Neural progenitor cell (in vitro differentiated cells): ENCODE measurements around the gene PRSS50. TPM values are rescaled to one million over a fixed set of nuclear protein-coding genes. Genes with fewer than 3 reads are reported as not detected.

Experiments
- DNase-seq: peaks from one replicate; pipeline ENCODE4 v3.0.0-alpha.2; 2016; ENCODE audit warnings: low spot score
- H2AFZ ChIP-seq: fragments of 200-600 bp; sonication (generic); replicated peaks from 2 replicates; pipeline ENCODE4 v1.6.1; 2016; ENCODE audit warnings: antibody characterized with exemption
- H3F3A ChIP-seq: fragments of 200-600 bp; sonication (generic); 2 replicates; pipeline ENCODE4 v1.6.1; 2016; ENCODE audit warnings: antibody characterized with exemption, low read depth
- H3K27ac ChIP-seq: fragments of 200-600 bp; sonication (generic); 2 replicates; pipeline ENCODE4 v1.5.1; 2016; ENCODE audit warnings: mild to moderate bottlenecking
- H3K27me3 ChIP-seq: fragments of 200-600 bp; sonication (generic); 2 replicates; pipeline ENCODE4 v1.6.1; 2016; ENCODE audit warnings: mild to moderate bottlenecking, moderate library complexity
- H3K36me3 ChIP-seq: fragments of 200-600 bp; sonication (generic); 2 replicates; pipeline ENCODE4 v1.5.1; 2016
- H3K4me1 ChIP-seq: fragments of 200-600 bp; sonication (generic); 2 replicates; pipeline ENCODE4 v1.6.1; 2016; ENCODE audit warnings: mixed run types
- H3K4me2 ChIP-seq: fragments of 200-600 bp; sonication (generic); 2 replicates; pipeline ENCODE4 v1.6.1; 2016
- H3K4me3 ChIP-seq: fragments of 200-600 bp; sonication (generic); 2 replicates; pipeline ENCODE4 v1.5.1; 2016
- H3K79me2 ChIP-seq: fragments of 200-600 bp; sonication (generic); 2 replicates; pipeline ENCODE4 v1.6.1; 2016; ENCODE audit warnings: low read depth
- H3K9ac ChIP-seq: fragments of 200-600 bp; sonication (generic); 2 replicates; pipeline ENCODE4 v1.6.1; 2016
- H3K9me3 ChIP-seq: fragments of 200-600 bp; sonication (generic); 2 replicates; pipeline ENCODE4 v1.5.1; 2016; ENCODE audit warnings: low read depth
- H4K20me1 ChIP-seq: fragments of 200-600 bp; sonication (generic); 2 replicates; pipeline ENCODE4 v1.6.1; 2016; ENCODE audit warnings: low read depth
- H3K27ac Mint-ChIP-seq: 3 replicates; pipeline ENCODE4 v1.8.0; 2021; ENCODE audit warnings: mixed read lengths
- H3K27me3 Mint-ChIP-seq: 2 replicates; pipeline ENCODE4 v1.8.0; 2022; ENCODE audit warnings: low read depth, mild to moderate bottlenecking, inconsistent platforms, moderate library complexity, mixed read lengths; ENCODE audit not compliant: insufficient read depth
- H3K36me3 Mint-ChIP-seq: 3 replicates; pipeline ENCODE4 v1.8.0; 2021; ENCODE audit warnings: mixed read lengths
- H3K4me1 Mint-ChIP-seq: 3 replicates; pipeline ENCODE4 v1.8.0; 2021; ENCODE audit warnings: mixed read lengths
- H3K4me3 Mint-ChIP-seq: 3 replicates; pipeline ENCODE4 v1.8.0; 2021; ENCODE audit warnings: mild to moderate bottlenecking, moderate library complexity, mixed read lengths
- H3K9me3 Mint-ChIP-seq: 3 replicates; pipeline ENCODE4 v1.8.0; 2020; ENCODE audit warnings: mixed read lengths
- CTCF ChIP-seq: fragments of 200-600 bp; sonication (generic); IDR thresholded peaks from 2 replicates; pipeline ENCODE4 v1.5.1; 2017; ENCODE audit warnings: antibody characterized with exemption, mild to moderate bottlenecking
- EZH2 ChIP-seq: fragments of 200-600 bp; sonication (generic); IDR thresholded peaks from 2 replicates; pipeline ENCODE4 v1.6.1; 2017; ENCODE audit warnings: antibody characterized with exemption, mild to moderate bottlenecking, moderate library complexity
- EZH2phosphoT487 ChIP-seq: fragments of 200-600 bp; sonication (generic); IDR thresholded peaks from 2 replicates; pipeline ENCODE4 v1.6.1; 2017; ENCODE audit warnings: antibody characterized with exemption
- total RNA-seq: library from RNA; depleted of rRNA; stranded (reverse); fragments of >200 nt; gene quantifications from 2 replicates; pipeline ENCODE4 v1.2.3, GENCODE V29; 2015; ENCODE audit warnings: low replicate concordance

PRSS50 gene
- total RNA-seq, 1 donor from 2014 or later: 0.28 TPM

GRCh38 chr3:46684891-46685290, 32.8 kb downstream of the PRSS50 start:
- Histone ChIP-seq H2AFZ (no peak overlapping the region), H3K9ac (no peak overlapping the region), H3K79me2 (no peaks in the 10 kb centered on the region), H3K4me3 (no peak overlapping the region), H3K36me3 (no peaks in the 10 kb centered on the region), H3K4me2 (no peak overlapping the region), H3K4me1 (no peaks in the 10 kb centered on the region), H3K27ac (no peak overlapping the region), H3F3A (no peaks in the 10 kb centered on the region), H4K20me1 (no peaks in the 10 kb centered on the region), H3K27me3 (no peaks in the 10 kb centered on the region), H3K9me3 (no peaks in the 10 kb centered on the region)
- Mint-ChIP-seq H3K27me3 (peaks cover 6% of the 10 kb centered on the region), H3K36me3 (no peaks in the 10 kb centered on the region), H3K9me3 (no peaks in the 10 kb centered on the region), H3K4me1 (peaks cover 11% of the 10 kb centered on the region), H3K4me3 (no peak overlapping the region), H3K27ac (no peak overlapping the region)
- TF ChIP-seq EZH2: no peak
- TF ChIP-seq CTCF: no peak
- TF ChIP-seq EZH2phosphoT487: no peak
- no peak for DNase-seq

- Mint-ChIP-seq H3K36me3 (no peaks in the 10 kb centered on the region), H3K27me3 (peaks cover 6% of the 10 kb centered on the region), H3K4me3 (no peak overlapping the region), H3K9me3 (no peaks in the 10 kb centered on the region), H3K27ac (no peak overlapping the region), H3K4me1 (peaks cover 11% of the 10 kb centered on the region)
- H3F3A ChIP-seq: no peaks in the 10 kb centered on the region
- no peak overlapping the region for H2AFZ ChIP-seq
- no peak for DNase-seq
- no peaks in the 10 kb centered on the region for H3K27me3 ChIP-seq
- no peaks in the 10 kb centered on the region for H3K9me3 ChIP-seq
- TF ChIP-seq EZH2phosphoT487 (no peak), CTCF (no peak), EZH2 (no peak)
- H3K4me3 ChIP-seq: no peak overlapping the region
- H3K79me2 ChIP-seq: no peaks in the 10 kb centered on the region
- no peaks in the 10 kb centered on the region for H3K36me3 ChIP-seq
- no peak overlapping the region for H3K4me2 ChIP-seq
- H4K20me1 ChIP-seq: no peaks in the 10 kb centered on the region
- no peak overlapping the region for H3K27ac ChIP-seq
- no peaks in the 10 kb centered on the region for H3K4me1 ChIP-seq
- H3K9ac ChIP-seq: no peak overlapping the region
These were observed 34.7 kb downstream of the PRSS50 start for GRCh38 chr3:46682974-46683373.

- TF ChIP-seq EZH2: no peak
- TF ChIP-seq EZH2phosphoT487: no peak
- H4K20me1 ChIP-seq: no peaks in the 10 kb centered on the region
- H3K27me3 Mint-ChIP-seq: peaks cover 8% of the 10 kb centered on the region
- no peaks in the 10 kb centered on the region for H3K9me3 ChIP-seq
- no peak overlapping the region for H3K27ac ChIP-seq
- H3K4me1 ChIP-seq: no peaks in the 10 kb centered on the region
- H3K9me3 Mint-ChIP-seq: no peaks in the 10 kb centered on the region
- no peak overlapping the region for H3K9ac ChIP-seq
- no peak overlapping the region for H3K4me3 ChIP-seq
- H3K27ac Mint-ChIP-seq: peak overlapping the region; percentile 63
- H3K4me2 ChIP-seq: no peak overlapping the region
- H3F3A ChIP-seq: no peaks in the 10 kb centered on the region
- no peaks in the 10 kb centered on the region for H3K36me3 ChIP-seq
- no peak for DNase-seq
- H3K4me1 Mint-ChIP-seq: peaks cover 16% of the 10 kb centered on the region
- no peaks in the 10 kb centered on the region for H3K79me2 ChIP-seq
- H3K27me3 ChIP-seq: no peaks in the 10 kb centered on the region
- no peaks in the 10 kb centered on the region for H3K36me3 Mint-ChIP-seq
- no peak overlapping the region for H3K4me3 Mint-ChIP-seq
- no peak overlapping the region for H2AFZ ChIP-seq
These were observed 35.7 kb downstream of the PRSS50 start for GRCh38 chr3:46681856-46682540.

- TF ChIP-seq CTCF (no peak), EZH2 (no peak), EZH2phosphoT487 (no peak)
- H3K4me2 ChIP-seq: no peak overlapping the region
- H3K4me1 ChIP-seq: no peaks in the 10 kb centered on the region
These were observed 36.3 kb downstream of the PRSS50 start for GRCh38 chr3:46681387-46681786.

More at GRCh38 chr3:46681387-46681786, 36.3 kb downstream of the PRSS50 start:
- H3K36me3 Mint-ChIP-seq: no peaks in the 10 kb centered on the region
- no peak overlapping the region for H3K4me3 ChIP-seq
- no peaks in the 10 kb centered on the region for H3K27me3 ChIP-seq
- no peaks in the 10 kb centered on the region for H4K20me1 ChIP-seq
- no peak overlapping the region for H3K9ac ChIP-seq
- no peak overlapping the region for H3K4me3 Mint-ChIP-seq
- H3F3A ChIP-seq: no peaks in the 10 kb centered on the region
- H3K27me3 Mint-ChIP-seq: peaks cover 8% of the 10 kb centered on the region
- H2AFZ ChIP-seq: no peak overlapping the region
- H3K9me3 Mint-ChIP-seq: no peaks in the 10 kb centered on the region
- H3K4me1 Mint-ChIP-seq: peaks cover 19% of the 10 kb centered on the region
- DNase-seq: no peak
- no peaks in the 10 kb centered on the region for H3K36me3 ChIP-seq
- H3K27ac ChIP-seq: no peak overlapping the region
- H3K79me2 ChIP-seq: no peaks in the 10 kb centered on the region
- no peaks in the 10 kb centered on the region for H3K9me3 ChIP-seq
- no peak overlapping the region for H3K27ac Mint-ChIP-seq
